Measurements from ENCODE around the gene PRR19.
A peak's percentile ranks its signal among the peaks of the same experiment; 100 is the strongest.
"Not testable (repeated sequence)": the region's sequence is repeated elsewhere in the genome, so short reads cannot be mapped to it uniquely, and the experiment has no call there.

PRR19 gene, protein sequence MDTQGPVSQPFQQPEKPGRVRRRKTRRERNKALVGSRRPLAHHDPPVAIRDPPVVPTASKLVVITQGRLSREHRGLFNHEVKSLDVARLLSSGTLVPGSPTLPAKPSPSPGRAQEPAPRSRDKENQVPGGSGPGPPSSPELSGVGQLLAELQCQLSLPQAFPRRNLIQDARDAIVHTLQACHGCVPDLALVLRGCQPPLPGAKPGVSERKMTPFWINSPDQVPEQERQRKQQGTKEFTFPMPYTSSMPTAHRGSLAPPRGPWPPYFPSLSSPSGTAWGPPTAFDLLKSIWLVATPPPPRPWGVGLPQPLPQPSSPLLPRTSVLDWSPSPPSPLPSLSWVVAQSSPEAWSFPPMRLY

DNA sequence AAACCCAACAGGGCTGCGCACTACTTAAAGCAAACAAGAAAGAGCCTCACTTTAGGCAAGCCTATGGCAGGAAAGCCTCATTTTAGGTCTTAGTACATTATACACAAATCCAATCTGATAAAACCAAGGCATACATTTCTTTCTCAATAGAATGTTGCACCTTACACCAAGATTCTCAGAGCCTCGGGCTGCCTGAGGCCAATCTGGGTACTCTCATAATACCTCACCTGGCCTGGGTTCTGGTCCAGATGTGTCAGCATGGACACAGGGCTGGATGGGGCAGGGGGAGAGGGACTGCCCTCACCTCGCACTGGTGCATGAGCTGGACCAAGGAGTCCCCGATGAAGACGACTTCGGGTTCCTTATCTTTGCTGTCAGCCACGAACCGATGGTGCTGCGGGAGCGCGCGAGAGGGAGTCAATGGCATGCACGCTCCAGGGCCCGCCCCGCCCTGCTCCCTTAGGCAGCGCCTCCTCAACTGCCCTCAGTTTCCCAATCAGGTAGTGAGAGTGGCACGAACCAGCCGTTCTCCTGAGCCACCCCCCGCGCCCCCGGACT lies at the start of gene PRR19:
PRR19 (plus strand) TSS at position 487 of the 558 bp plus-strand sequence. CDS start 7,453 bp downstream, outside the sequence.
- no peak for DNase-seq (ENCODE audit: low read depth, low spot score)

DNA sequence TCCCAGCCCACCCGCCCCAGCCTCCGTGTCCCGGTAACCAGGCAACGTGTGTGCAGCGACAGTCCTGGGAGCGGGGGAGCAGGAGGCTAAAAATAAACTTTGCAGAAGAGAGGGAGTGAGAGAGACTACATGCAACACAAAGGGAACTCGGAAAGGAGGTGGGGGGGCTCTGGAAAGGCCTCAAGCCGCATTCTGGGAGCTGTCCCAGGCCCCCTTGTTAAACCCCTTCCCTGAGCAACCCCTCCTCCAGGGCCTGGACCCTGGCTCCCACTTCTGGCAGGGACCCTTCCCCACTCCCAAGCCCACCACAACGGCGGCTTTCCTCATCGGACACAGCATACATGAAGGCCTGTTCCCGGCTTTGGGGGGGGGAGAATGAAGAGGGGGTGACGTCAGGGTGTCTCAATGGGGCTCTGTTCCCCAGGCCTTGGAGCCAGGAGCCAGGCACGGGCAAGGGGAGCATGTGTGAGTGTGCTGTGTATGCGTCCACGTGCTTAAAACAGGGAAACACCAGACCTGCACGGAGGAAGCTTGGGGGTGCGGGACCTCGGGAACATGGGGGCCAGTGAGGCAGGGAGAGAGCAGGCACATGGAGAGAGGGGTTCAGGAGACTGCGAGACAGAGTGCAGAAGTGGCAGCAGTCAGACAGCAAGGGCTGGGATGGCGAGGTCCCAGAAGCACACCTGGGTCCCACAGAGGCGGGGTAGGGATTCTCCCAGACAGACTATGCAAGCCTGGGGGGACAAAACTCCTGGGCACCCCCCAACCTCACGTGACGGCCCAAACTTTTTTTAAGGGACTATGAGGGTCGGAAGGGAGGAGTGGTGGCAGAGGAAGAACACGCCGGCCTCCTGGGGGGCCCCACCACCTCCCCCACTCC lies 49.3 kb upstream of the PRR19 start:
- DNase-seq (ENCODE audit: low read depth, low spot score): no peak

DNA sequence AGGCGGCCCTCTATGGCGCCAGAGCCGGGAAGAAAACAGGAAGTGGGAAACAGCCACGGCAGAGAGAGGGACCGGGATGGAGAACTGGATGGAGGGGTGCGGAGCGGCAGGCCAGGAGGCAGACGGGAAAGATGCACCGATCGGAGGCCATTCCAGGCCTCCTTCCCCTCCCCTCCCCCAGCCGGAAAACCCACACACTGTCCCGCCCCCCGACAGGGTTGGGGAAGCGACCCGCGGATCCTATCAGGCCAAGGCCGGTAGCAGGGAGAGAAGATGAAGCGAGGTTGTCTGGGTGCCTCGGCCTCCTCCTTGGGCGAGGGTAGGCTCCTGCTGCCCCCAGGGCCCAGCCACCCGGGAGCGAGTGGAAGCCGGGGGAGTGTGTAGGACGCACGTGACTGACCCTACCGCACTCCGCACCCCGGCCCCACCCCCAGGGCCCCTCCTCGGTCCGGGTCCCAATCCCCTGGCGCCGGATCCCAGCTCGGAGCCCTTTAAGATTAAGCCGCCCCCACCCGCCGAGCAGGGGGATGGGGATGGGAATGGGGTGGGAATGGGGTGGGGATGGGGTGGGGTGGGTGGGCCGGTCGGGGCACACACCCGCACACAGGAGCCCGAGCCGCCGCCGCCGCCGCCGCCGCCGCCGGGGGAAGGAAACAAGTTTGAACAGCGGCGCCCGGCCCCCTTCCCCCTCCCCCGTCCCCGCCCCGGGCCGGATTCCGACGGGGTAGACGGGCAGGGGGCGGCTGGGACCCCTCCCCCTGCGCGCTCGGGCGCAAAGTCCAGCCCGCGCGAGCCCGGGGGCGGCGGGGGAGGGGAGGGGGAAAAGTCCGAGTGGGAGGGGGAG lies 48.5 kb upstream of the PRR19 start:
- DNase-seq (ENCODE audit: low read depth, low spot score): no peak

DNA sequence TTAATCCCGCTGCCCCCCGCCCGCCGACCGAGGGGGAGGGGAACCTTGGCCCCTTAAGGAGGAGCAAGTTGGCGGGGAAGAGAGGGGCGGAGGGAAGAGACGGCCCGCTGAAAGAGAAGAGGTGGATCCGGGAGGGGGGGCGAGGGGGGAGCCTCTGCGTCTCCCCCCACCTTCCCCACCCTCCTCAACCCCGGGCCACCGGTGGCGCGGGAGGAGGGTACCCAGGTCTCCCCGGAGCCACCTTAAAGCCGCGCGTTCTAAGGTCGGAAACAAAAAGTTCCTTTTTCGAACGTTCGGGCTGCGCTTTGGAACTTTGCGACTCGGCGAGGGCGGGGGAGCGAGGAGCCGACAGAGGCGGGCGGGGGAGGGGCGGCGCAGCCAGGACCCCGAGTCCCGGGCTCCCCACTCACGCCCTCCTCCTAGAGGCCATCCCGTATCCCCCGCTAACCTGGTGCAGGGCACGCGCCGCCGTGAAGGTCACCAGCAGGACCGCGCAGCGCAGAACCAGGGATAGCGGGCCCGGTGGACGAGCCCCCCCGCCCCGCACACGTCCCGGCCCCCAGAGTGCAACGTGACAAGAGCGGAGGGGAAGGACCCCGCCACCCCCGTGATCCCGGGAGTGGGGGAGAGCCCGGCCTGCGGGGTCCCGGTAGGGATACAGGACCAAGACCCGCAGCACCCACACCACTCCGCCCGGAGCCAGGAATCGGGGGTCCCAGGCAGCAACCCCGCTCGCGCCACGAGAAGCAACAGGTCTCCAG lies 47.7 kb upstream of the PRR19 start:
- peak; percentile 61 for DNase-seq (ENCODE audit: low read depth, low spot score)

DNA sequence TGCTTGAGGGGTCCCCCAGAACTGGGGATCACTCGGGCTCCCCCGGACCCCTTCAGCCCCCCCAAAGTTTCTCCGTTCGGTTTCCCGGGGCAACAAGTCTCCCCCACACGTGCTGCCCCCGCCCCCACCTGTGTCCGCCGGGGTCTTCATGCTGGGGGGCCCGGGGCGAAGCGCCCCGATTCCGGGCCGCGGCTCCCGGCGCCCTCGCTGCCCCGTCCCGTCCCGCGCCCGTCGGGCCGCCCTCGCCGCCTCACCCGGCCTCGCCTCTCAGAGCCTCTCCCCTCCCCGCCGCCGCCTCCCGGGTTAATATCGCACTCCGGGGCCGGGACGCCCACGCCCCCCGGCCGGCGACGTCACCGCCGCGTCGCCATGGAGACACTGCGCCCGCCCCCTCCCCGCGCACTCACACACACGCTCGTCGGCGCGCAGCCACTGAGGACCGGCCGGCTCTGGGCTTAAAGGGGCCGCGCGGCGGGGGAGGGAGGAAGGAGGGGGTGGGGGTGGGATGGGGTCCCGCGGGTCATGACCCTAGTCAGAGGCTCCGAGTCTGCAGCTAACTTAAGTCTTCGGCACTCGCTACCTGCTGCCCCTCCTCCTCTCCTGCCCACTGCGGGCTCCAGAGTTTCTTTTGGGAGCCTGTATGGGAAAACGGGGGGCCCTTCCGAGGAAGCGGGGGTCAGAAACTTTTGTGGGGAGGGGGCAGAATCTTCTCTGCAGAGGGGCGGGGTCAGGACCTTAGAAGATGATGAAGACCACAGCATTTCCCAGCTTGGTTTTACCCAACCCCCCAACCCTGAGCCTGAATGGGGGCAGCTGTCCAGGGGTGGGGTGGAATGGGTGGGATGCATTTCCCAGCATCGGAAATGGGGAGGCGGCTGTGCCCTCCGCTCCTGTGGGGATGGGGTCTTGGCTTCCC lies 46.8 kb upstream of the PRR19 start, which contains the start of gene ERF:
ERF (minus strand) TSS at position 279 of the 916 bp plus-strand sequence; CDS start at position 150, 129 bp downstream.
- DNase-seq (ENCODE audit: low read depth, low spot score): peak; percentile 79

DNA sequence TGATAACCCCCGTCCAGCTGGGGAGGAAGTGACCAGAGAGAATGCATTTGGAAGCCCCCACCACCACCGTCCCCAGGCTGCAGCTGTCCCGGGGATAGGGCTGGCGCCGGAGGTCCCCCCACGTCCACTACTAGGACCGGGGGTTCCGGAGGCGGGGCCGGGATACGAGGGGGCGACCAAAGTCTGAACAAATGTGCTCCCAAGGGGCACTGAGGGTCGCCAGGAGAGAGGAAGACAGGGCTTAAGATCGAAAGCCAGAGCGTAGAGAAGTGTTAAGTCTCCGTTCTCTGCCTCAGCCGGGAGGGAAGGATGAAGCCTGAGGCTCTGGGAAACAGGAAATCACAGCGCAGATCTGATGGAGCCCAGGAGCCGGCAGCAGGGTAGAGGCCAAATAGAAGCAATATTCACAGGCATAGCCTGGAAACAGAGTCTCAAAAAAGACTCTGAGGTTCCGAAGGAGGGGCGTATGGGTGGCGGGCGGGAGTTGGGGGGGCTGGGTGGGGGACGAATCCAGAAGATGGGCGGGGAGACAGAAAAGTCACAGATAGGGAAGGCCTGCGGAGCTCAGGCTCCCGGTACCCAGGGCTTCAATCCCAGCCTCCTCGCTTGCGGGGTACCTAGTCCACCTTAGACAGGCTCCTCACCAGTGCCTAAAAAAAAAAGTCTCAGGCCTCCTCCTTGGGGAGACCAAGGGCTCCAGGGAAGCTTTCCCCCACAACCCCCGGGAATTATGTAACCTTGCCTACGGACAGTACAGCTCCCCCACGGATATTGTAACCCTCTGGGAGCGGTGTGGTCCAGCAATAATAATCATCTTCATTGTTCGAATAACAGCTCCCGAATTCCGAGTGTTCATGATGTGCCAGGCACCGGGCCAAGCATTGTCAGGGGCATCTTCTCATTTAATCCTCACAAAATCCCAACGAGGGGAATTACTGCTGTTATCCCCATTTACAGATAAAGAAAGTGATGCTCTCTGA lies 45.9 kb upstream of the PRR19 start:
- no peak for DNase-seq (ENCODE audit: low read depth, low spot score)

DNA sequence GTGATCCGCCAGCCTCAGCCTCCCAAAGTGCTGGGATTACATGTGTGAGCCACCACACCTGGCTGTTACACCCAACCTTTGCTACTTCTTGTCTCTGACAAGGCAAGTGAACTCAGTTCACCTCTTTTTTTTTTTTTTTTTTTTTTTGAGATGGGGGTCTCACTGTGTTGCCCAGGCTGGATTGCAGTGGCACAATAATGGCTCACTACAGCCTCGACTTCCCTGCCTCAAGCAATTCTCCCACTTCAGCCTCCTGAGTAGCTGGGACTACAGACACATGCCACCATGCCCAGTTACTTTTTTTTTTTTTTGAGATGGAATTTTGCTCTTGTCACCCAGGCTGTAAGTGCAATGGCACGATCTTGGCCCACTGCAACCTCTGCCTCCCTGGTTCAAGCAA lies 44.1 kb upstream of the PRR19 start:
- DNase-seq (ENCODE audit: low read depth, low spot score): not testable (repeated sequence)

DNA sequence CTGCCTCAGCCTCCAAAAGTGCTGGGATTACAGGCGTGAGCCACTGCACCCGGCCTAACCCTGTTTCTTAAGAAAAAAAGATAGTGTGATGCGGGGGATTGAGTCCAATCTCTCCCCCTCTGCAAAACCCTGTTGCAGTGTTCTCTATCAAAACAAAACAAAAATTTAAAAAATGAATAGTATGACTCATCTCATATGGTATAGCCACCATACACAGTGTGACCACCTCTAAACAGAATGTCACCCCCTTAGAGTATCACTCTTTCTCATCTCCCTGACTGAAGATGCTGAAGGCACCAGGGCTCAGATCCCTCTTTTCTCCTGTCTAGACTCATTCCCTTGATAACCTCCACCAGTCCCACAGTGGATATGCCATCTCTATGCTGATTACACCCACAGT lies 40.2 kb upstream of the PRR19 start:
- DNase-seq (ENCODE audit: low read depth, low spot score): no peak

DNA sequence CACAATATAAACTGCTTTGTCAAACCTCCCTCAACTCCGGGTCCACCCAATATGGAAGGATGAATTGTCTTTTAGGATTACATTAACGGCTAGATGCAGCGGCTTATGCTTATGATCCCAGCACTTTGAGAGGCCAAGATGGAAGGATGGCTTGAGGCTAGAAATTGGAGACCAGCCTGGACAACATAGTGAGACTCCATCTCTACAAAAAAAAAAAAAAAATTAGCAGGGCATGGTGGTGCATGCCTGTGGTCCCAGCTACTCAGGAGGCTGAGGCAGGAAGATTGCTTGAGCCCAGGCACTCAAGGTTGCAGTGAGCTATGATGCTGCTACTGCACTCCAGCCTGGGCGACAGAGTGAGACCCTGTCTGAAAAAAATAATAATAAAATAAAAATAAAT lies 35.8 kb upstream of the PRR19 start:
- not testable (repeated sequence) for DNase-seq (ENCODE audit: low read depth, low spot score)

DNA sequence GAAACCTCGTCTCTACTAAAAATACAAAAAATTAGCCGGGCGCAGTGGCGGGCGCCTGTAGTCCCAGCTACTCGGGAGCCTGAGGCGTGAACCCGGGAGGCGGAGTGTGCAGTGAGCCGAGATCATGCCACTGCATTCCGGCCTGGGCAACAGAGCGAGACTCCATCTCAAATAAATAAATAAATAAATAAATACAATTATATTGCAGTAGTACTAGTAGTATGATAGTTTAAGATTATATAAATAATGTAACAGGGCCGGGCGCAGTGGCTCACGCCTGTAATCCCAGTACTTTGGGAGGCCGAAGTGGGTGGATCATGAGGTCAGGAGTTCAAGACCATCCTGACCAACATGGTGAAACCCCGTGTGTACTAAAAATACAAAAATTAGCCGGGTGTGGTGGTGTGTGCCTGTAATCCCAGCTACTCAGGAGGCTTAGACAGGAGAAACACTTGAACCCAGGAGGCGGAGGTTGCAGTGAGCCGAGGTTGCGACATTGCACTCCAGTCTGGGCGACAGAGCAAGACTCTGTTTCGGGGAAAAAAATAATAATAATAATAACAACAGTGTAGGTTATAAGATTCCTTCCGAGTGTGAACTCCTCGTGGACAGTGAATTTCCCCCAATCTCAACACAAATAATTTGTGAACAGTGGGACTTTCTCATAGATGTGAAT lies 34.9 kb upstream of the PRR19 start:
- not testable (repeated sequence) for DNase-seq (ENCODE audit: low read depth, low spot score)

DNA sequence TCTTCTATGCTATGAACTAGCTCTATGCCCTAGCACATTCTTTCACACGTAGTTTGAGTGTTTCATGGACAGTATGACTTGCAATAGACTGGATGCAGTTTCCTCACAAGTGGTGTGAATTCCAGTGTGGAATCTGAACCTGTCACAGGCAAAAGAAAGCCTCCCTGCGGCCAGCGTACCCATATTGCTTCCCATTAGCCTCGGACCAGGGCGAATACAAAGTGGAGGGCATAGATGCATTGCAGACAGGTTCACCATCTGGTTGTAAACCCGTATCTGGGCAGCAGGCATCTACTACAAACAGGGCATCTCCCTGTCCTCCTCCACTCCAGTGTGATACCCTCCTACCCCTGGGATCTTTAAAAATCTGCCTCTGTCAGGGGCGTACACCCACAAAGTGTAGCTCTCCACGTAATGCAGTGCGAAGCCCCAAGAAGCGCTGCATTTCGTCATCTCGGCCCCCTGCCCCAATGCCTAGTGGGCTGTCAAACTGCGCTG lies 34.2 kb upstream of the PRR19 start:
- DNase-seq (ENCODE audit: low read depth, low spot score): no peak

DNA sequence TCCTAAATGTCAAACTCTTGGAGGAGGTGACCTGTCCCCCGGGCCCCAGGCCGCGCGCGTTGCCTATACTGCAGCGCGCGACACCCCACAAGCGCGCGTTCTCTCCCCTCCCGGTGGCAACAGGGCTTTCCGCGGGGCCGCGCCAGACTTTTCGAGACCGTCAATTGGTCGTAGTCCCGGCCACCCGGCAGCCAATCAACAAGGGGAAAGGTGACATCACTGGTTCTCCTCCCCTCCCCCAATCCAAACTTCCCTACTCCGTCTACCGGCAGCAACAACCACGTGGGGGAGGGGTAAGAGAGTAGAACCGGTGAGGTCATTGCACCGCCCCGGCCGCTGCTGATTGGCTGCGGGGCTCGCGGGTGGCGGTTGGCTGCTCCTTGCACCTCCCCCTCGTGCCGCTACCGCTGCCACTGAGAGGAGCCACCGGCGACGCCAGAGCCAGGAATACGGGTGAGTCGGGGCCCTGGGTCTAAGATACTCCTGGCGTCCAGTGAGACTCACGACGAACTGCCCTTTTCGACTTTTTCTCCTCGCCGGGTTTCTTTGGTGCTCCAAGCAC lies 33.7 kb upstream of the PRR19 start:
- DNase-seq (ENCODE audit: low read depth, low spot score): peak; percentile 97

DNA sequence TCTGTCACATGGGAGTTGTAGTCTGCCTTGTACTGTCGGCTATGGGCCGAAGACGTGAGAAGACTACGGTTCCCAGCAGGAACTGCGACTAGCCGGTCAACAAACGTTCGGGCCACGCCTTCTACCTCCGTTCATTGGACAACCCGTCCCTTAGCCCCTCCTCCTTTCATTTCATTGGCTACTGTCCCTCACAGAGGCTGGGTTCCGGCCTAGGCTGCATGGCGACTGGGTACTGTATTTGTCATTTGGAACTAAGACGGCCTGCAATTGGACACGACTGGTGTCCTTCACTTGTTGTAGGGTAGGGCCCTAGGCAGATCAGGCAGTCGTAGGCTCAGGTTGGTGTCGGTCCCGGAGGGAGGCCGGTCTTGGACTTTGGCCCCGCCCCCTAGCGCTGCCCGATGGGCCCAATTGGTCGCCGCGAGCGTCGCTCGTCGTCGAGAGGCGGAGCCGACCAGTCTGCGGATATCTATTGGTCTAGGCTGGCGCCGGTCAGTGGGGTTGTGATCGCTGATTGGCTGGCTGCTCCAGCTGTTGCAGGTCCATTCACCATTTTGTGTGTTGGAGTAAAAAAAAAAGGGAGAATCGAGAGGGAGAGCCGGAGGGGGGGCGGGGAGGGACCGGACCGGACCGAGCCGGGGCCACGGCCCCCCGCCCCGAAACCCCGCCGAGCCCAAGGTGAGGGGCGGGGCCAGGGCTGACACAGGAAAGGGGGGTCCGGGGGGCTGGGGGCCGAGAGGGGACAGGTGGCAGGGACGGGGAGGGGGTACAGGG lies 33.0 kb upstream of the PRR19 start, which contains the start of gene CIC:
CIC (plus strand) TSS at position 549 of the 774 bp plus-strand sequence. CDS start 2,532 bp downstream, outside the sequence.
- peak; percentile 98 for DNase-seq (ENCODE audit: low read depth, low spot score)

DNA sequence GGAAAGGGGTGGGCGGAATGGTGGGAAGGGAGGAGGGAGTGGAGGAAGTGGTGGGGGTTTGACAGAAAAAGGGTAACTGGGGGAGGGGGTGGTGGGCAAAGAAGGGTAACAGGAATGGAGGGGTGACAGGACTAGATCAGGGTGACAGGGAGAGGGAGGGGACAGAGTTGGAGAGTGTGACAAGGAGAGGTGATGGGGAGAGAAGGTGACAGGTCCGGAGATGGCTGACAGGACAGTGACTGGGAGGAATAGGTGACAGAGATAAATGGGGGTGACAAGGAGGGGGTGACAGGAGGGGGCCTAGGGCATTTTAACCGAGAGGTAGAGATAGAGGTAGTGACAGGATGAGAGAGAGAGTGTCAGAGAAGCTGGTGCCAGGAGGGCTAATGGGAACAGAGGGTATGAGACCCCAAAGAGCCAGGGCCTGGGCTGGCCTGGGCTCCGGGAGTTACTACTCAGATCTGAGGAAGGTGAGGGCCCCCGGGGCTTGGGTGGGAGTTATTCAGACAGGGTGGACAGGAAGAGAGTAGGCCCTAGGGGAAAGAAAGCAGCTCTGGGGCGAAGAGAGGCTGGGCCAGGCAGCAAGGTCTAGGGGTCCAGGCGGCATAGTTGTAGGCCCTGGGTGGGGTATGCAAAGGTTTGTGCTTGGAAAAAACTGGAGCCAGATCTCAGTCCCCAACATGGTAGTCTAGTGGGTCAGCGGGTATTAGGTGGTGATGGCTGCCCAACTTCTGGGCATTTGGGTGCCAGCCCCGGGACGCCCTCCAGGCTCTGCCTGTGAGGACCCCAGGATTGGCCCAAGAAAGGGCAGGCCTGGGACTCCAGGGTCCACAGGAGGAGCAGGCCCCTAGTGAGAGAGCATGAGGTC lies 32.2 kb upstream of the PRR19 start:
- no peak for DNase-seq (ENCODE audit: low read depth, low spot score)

DNA sequence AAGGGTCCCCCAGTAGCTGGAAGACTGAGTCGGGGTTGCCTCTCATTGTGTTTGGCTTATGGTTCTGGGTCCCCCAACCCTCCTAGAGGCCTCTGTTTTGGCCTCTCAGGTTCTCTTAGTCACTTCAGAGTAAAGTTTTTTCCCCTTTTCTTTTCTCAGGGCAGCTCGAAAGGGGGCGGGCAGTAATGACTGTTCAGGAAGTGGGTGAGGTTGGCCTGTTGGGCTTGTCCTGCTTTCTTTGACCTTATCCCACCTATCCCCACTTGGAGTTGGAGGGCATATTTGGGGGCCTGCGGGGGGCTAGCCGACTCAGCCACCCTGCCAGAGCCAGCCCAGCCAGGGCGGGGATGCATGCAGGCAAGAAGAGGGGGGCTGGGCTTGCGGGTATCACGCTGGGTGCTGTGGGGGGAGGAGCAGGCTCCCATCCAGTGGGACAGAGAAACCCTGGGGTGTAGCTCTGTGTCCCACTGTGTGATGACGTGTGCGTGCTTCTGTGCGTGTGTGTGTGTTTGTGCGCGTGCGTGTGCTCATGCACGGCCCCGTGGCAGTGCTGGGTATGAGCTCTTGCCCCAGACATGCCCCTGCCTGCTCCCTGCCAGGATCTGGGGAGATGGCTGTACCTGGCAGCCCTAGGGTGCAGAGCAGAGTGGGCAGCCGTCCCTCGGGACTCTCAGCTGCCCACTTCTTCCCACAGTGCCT lies 31.4 kb upstream of the PRR19 start:
- DNase-seq (ENCODE audit: low read depth, low spot score): no peak
